Testis (tissue), 3 donors: ENCODE data around the gene RAP1GAP2. TPM values are rescaled to one million over a fixed set of nuclear protein-coding genes. Genes with fewer than 3 reads are reported as not detected.
A peak's percentile ranks its signal among the peaks of the same experiment; 100 is the strongest.

Experiments used
- DNase-seq: peaks from one replicate; pipeline ENCODE4 v3.0.0-alpha.2; 2019
- H3K27ac ChIP-seq, 2 donors: fragments of 200-600 bp; sonication (generic); one replicate each; pipeline ENCODE4 v1.5.1; 2019
- H3K27me3 ChIP-seq: fragments of 200-600 bp; sonication (generic); one replicate; pipeline ENCODE4 v1.5.1; 2019
- H3K36me3 ChIP-seq: fragments of 200-600 bp; sonication (generic); one replicate; pipeline ENCODE4 v1.5.1; 2017; ENCODE audit warnings: low read depth; ENCODE audit errors: missing control alignments
- H3K4me1 ChIP-seq: fragments of 200-600 bp; sonication (generic); one replicate; pipeline ENCODE4 v1.5.1; 2019
- H3K4me3 ChIP-seq, 2 donors: fragments of 200-600 bp; sonication (generic); one replicate each; pipeline ENCODE4 v1.5.1; 2017 to 2019
- H3K9me3 ChIP-seq: fragments of 200-600 bp; sonication (generic); one replicate; pipeline ENCODE4 v1.5.1; 2017
- CTCF ChIP-seq, 3 experiments: fragments of 450-650 bp in 2 of 3; fragments of 200-600 bp in 1 of 3; sonication (generic) in 1 of 3; IDR thresholded peaks; one replicate each; pipeline ENCODE4 v1.5.1; 2016 to 2019; ENCODE audit warnings: antibody characterized with exemption in 3 of 3, mild to moderate bottlenecking in 2 of 3, moderate library complexity in 1 of 3
- POLR2A ChIP-seq: fragments of 450-650 bp; IDR thresholded peaks from one replicate; pipeline ENCODE4 v1.6.1; 2017; ENCODE audit warnings: antibody characterized with exemption, mild to moderate bottlenecking, moderate library complexity
- WGBS, 2 donors: methylation state at CpG; one replicate each; pipeline ENCODE4 v1.1.5; 2018; 5-methylcytosine and 5-hydroxymethylcytosine counted together
- intact Hi-C: fragments of 100-400 bp; cut with DNase I; formaldehyde crosslinking; loops from one replicate; pipeline ENCODE4 v1.15.1; 2023; ENCODE audit warnings: low total_unique reads
- polyA plus RNA-seq: library from polyadenylated mRNA; stranded (reverse); fragments of 350-450 nt; fragmentation: Illumina TruSeq; extraction: RNeasy Lipid Tissue Mini Kit (QIAGEN cat#74804); gene quantifications from one replicate; pipeline ENCODE4 v1.2.3, GENCODE V29; 2014; ENCODE audit warnings: low read depth, low replicate concordance; ENCODE audit not compliant: insufficient read depth
- total RNA-seq, 2 donors: library from RNA; depleted of rRNA; stranded (reverse); fragments of >200 nt; gene quantifications; one replicate each; pipeline ENCODE4 v1.2.3, GENCODE V29; 2016

RAP1GAP2 gene
- total and polyA plus RNA-seq, 3 donors from 2014 or later: 10.4 to 21.7 (median 15.1) TPM

DNA sequence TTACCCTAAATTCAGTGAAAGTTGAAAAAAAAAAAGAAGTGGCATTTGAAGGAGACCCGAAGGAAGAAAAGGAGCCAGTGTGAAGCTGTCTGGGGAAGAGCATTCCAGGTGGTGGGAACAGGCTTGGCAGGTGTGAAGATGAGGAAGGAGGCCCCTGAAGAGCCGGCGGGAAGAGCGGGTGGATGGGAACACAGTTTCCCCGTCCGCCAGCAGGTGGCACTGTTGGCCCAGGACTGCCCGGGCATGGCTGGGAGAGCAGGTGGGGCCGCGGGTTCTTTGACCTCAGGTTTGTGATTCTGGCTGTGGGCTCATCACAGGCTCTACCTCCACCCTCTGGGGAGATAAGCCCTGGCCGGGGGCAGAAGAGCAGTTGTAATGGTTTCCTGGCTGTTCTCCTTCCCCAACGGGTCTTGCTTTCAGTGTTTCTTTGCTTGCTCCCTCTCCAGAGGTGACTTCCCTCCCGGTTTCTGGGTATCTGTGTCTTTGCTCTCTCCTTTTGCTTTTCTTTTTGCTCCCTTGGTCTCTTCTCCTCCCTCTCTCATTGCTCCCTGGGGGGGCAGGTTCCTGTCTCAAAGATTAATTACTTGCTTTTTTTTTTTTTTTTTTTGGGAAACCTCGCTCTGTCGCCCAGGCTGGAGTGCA is 32.3 kb downstream of the RAP1GAP2 start:
- peak; percentile 73 for DNase-seq
- Histone ChIP-seq H3K4me1 (no peaks in the 10 kb centered on the region), H3K36me3 (no peaks in the 10 kb centered on the region), H3K27me3 (no peaks in the 10 kb centered on the region), H3K4me3 (no peak overlapping the region), H3K27ac (no peak overlapping the region), H3K9me3 (no peaks in the 10 kb centered on the region)
- 34 to 36% methylated on average over 14 of the region's 14 CpGs for WGBS, 2 donors
- intact Hi-C loops: loop anchor here (5.0 kb wide), 1 partner anchor 184 kb away; no protein-coding TSS in a partner anchor
- TF ChIP-seq POLR2A (no peak), CTCF (IDR thresholded peaks at IDR 0.05) (peak; percentile 68 to 91 (median 85))

DNA sequence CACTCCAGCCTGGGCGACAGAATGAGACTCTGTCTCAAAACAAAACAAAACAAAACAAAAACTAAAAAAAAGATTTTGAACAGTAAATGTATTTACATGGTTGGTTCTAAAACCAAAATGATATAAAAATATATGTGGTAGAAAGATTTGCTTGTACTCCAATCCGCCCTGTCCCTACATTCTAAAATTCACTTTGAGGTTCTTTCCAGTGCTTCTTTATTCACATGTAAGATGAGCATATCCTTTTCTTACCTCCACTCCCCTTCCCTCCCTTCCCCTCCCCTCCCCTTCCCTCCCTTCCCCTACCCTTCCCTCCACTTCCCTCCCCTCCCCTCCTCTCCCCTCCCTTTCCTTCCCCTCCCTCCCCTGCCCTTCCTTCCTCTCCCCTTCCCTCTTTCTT is 34.4 kb downstream of the RAP1GAP2 start:
- Histone ChIP-seq H3K36me3 (no peaks in the 10 kb centered on the region), H3K4me3 (no peak overlapping the region), H3K9me3 (no peaks in the 10 kb centered on the region), H3K27me3 (no peaks in the 10 kb centered on the region), H3K4me1 (no peaks in the 10 kb centered on the region), H3K27ac (no peak overlapping the region)
- no peak for TF ChIP-seq POLR2A
- TF ChIP-seq CTCF (IDR thresholded peaks at IDR 0.05): no peak
- intact Hi-C loops: no loop called here
- no peak for DNase-seq
- WGBS, 2 donors: 50 to 65% methylated on average over 2 of the region's 2 CpGs

DNA sequence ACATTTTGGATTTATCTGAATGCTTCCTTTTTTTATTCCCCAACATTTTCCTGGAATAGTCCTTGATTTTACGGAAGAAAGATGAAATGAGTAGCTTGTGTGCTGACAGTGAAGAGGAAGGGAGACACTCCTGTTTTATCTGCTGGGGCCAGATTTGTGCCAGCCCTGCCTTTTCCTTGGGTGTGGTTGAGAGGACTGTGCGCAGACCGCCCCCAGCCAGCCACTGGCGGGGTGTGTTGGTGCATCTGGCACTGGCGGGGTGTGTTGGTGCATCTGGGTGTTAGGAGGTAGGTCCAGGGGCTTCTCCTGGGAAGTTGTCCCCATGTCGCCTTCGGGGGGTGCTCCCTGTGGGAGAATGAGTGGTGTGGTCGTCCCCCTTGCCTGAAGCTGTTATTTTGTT is 39.5 kb downstream of the RAP1GAP2 start:
- Histone ChIP-seq H3K4me1 (no peaks in the 10 kb centered on the region), H3K36me3 (no peaks in the 10 kb centered on the region), H3K27ac (no peak overlapping the region), H3K4me3 (no peak overlapping the region), H3K27me3 (no peaks in the 10 kb centered on the region), H3K9me3 (no peaks in the 10 kb centered on the region)
- 79 to 86% methylated on average over 8 of the region's 8 CpGs for WGBS, 2 donors
- no peak for DNase-seq
- TF ChIP-seq POLR2A (no peak), CTCF (IDR thresholded peaks at IDR 0.05) (no peak)
- intact Hi-C loops: no loop called here

GRCh38 chr17:2837147-2837561 is 40.9 kb downstream of the RAP1GAP2 start:
- intact Hi-C loops: no loop called here
- DNase-seq: no peak
- 75 to 77% methylated on average over 10 of the region's 10 CpGs for WGBS, 2 donors
- Histone ChIP-seq H3K36me3 (no peaks in the 10 kb centered on the region), H3K27ac (no peak overlapping the region), H3K9me3 (no peaks in the 10 kb centered on the region), H3K27me3 (no peaks in the 10 kb centered on the region), H3K4me3 (no peak overlapping the region), H3K4me1 (no peaks in the 10 kb centered on the region)
- TF ChIP-seq POLR2A (no peak), CTCF (IDR thresholded peaks at IDR 0.05) (no peak)

- DNase-seq: no peak
- no peak overlapping the region for H3K27ac ChIP-seq
- H3K36me3 ChIP-seq: no peaks in the 10 kb centered on the region
- intact Hi-C loops: no loop called here
- H3K4me3 ChIP-seq: no peak overlapping the region
- H3K9me3 ChIP-seq: no peaks in the 10 kb centered on the region
- 57 to 80% methylated on average over 4 to 5 of the region's 5 CpGs for WGBS, 2 donors
- H3K4me1 ChIP-seq: no peaks in the 10 kb centered on the region
- H3K27me3 ChIP-seq: no peaks in the 10 kb centered on the region
- TF ChIP-seq POLR2A (no peak), CTCF (IDR thresholded peaks at IDR 0.05) (no peak)
Measured at GRCh38 chr17:2841606-2842005, 45.4 kb downstream of the RAP1GAP2 start.
